ENCODE results near the gene GPSM1.

The GPSM1 gene

GRCh38 chr9:136290508-136291000 is 36.8 kb upstream of the GPSM1 start:
- DNase-seq (ENCODE audit: low read depth): no peak

- DNase-seq (ENCODE audit: low read depth): no peak
These were observed 35.9 kb upstream of the GPSM1 start for GRCh38 chr9:136291306-136292025.

DNA sequence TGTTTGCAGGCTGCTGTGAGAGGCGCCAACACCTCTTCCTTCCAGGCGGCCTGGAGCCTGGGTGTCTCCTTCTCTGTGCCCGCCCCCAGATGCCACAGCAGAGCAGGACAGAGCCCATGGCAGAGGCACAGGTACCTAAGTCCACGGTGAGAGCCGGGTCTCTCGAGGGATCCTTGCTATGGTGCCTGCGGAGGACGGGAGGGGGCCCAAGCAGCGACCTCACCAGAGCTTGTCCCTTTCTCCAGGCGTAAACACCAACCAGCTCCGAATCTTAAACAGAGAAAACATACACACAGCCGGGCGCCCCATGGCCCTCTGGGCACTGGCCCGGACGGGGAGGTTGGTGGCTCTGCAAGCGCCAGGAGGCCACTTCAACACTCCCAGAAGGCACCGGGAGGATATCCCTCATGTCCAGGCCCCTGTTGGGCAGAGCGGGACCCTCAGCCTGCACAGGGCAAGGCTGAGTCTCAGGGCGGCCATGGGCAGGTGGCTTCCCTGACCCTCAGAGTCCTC is 35.3 kb upstream of the GPSM1 start:
- DNase-seq (ENCODE audit: low read depth): no peak

DNA sequence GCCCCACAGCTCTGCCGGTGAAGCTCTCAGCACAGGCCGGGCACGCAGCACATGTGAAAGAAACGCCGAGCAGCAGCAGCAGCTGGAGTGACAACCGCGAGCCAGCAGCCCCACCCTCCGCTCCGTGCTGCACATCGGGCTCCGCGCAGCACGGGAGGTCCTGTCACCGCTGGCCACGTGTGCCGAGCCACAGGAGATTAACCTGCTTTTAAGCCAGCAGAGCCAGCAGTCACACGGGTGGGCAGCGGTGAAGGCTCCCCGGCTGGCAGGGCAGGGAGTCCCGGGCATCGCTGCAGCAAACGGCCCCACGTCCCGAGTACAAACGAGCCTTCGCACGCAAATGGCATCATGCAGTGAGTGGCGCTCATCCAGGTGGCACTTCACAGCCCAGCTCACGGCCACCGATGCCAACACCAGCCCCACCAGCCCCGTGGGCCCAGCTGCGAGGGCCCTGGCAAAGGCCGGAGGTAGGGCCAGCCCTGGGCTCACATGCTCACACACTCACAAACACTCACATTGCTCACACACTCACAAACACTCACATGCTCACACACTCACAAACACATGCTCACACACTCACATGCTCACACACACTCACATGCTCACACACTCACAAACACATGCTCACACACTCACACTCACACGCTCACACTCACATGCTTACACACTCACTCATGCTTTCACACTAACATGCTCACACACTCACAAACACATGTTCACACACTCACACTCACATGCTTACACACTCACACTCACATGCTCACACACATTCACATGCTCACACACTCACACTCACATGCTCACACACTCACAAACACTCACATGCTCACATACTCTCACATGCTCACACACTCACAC is 34.5 kb upstream of the GPSM1 start:
- no peak for DNase-seq (ENCODE audit: low read depth)

- no peak for DNase-seq (ENCODE audit: low read depth)
These were observed 33.8 kb upstream of the GPSM1 start for GRCh38 chr9:136293476-136294077.

DNA sequence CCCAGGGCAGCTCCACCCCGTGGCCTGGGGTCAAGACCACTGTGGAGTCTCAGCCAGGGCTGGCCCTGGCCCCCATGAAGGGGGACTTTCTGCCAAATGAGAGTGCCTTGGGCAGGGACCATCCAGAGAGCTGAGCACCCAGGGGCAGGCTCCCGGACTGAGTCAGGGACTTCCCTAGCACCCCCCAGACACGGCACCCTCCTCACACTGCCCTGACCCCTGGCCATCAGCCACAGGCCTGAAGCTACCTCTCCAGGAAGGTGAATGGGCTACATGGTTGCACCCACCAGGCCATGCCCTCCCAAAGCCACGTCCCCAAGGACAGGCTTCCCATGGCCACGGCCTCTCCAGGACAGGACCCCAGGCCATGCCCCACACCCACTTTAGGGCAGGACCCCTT is 32.9 kb upstream of the GPSM1 start:
- DNase-seq (ENCODE audit: low read depth): no peak

DNA sequence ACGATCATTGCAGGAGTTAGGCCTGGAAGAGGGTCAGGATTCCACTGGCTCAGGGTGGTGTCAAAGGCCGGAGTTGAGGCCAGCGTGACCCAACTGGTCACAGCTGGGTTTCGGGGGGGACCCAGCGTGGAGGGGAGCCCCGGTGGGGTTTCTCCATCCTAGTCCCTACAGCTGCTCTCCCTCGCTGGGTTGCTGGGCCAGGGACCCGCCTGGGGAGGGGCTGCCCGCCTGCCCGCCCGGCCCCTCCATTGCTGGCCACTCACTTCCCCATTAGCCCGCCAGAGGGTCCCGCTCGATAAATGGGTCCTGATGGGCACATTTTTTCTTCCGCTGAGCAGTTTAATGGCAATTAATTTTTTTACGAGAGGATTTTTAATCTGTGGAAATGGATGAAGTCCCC is 32.3 kb upstream of the GPSM1 start:
- no peak for DNase-seq (ENCODE audit: low read depth)

DNA sequence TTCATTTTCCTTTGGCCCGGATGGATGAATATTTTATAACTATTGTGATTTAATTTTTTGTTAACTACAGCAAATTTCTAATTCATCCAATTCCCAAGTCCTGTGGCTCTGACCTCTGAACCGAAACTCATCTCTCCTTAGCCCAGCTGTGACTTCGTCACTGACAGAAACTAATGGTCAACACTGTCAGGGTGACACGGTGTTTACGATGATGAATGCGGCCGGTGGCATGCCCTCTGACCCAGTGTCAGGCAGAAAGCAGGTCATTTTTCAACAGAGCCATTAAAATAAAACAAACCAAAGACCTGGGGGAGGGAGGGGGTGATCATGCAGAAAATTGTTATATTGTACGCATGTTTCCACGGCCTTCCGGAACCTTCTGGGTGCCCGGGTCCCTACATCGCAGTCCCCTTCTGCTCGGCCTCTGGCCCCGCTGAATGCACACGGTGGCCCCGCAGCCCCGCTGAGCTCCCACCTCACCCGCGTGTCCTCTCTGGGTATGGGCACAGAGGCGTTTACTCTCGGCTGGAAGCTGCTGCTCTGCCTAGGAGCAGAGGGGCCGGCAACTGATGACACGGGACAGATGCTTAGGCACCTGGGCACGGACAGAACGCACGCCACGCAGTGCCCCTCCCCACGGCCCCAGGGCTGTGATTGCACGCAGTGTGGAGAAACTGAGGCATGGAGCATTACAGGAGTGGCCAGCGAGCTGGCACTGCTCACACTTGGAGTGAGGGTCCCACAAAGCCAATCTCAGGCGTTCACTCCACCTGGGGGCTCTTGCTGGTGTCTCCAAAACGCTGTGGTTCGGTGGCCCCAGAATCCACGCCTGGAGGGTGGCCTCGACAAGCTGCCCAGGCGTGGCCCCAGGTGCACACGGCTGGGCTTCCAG is 31.6 kb upstream of the GPSM1 start:
- no peak for DNase-seq (ENCODE audit: low read depth)

DNA sequence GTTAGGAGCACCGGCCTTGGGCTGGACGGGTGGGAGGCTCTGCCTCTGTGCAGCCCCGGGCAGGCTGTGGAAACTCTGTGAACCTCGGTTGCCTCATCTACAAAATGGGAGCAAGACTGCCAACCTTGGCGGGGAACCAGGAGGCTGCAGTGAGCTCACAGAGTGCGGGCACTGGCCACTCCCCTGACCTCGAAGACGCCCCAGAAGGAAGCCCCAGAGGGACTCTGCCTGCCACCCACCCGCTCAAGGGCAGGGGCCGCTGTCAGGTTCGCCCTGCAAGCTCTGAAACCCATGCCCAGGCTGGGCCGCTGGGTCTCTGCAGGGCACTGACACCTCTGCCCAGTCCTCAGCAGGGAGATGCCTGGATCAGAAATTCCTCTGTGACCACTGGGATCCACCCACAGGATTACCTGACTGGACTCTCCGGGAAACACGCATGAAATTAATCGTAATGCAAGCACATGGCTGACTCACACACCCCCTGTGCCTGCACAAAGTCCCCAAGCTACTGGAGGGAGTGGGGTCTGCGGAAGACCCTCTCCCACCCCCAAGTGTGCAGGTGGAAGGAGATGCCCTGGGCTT is 30.8 kb upstream of the GPSM1 start:
- DNase-seq (ENCODE audit: low read depth): no peak

- no peak for DNase-seq (ENCODE audit: low read depth)
These were observed 30.2 kb upstream of the GPSM1 start for GRCh38 chr9:136297016-136297691.

DNA sequence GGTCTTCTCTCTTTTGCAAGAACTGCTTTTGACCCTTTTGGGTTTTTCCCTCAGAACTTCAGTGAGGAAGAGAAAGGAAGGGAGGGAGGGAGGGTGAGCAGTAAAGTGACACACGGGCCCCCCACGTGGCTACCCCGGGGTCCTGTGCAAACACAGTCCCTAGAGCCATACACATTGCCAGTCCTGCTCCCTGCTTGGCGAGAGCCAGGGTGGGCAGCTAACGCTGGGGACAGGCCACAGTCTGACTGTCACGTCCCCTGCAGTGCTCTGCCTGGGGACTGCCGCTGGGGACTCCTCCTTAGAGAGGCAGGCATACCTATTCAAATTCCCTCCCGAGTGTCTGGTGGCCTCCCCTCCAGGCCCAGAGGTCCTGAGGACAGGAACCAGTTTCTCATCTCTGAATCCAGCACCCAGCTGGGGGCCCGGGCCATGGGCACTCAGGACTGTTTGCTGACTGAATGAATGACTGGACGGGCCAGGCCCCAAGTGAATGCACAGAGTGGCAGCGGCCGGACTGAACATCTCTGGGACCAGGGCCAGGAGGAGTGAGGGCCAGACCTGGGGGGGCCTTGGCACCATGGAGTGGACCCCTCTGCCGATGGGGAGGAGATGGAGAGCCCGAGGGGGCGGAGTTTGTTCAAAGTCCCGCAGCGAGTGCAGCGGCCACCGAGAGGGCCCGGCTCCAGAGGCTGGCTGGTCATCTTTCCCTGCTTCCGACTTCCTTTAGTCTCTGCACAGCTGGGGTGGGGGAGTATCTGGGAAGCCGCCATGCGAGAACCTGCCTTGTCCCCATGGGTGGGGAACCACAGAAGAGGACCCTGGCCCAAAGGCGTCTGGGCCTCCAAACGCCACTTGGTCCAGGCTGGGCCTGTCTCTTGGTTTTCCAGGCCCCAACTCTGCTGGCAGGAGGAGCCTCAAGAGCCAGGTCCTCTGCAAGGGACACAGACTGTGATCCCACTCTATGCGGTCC is 29.3 kb upstream of the GPSM1 start:
- DNase-seq (ENCODE audit: low read depth): no peak

- DNase-seq (ENCODE audit: low read depth): no peak
These were observed 28.2 kb upstream of the GPSM1 start for GRCh38 chr9:136299116-136299515.

- no peak for DNase-seq (ENCODE audit: low read depth)
These were observed 27.8 kb upstream of the GPSM1 start for GRCh38 chr9:136299541-136299940.

- DNase-seq (ENCODE audit: low read depth): no peak
These were observed 27.3 kb upstream of the GPSM1 start for GRCh38 chr9:136300016-136300545.

DNA sequence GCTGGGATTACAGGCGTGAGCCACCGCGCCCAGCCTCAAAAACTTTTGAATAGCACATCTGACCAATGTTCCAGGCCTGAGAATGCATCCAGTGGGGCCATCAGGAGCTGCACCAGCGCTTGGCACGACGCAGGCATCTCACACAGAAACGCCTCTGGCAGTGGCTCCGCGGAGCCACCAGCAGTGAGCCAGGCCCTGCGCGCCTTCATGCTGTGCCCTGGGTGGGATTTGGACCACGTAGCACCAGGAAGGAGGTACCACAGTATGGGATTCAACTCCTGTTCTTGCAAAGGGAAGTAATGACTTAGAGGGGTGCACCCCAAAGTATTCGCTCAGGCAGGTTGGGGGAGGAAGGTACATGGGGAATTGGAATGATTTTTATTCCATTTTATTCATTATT is 26.5 kb upstream of the GPSM1 start:
- DNase-seq (ENCODE audit: low read depth): no peak

DNA sequence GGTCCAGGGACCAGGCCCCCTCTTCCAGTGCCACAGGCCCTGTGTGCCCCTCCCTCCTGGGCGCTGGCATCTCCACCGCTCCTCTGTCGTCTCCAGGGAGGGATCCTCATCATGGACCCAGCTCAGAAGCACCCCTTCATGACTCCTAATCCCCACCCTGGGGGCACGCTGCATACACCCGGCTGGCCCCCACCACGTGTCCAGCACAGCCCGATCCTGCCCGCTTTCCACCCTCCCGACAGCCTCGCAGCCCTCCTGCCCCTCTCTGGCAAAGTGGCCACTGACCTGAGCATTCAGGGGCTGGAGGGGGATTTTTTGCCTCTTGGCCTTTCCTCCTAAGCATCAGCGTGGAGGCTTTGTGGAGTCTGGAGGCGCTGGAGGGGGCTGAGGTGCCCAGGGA is 24.8 kb upstream of the GPSM1 start:
- no peak for DNase-seq (ENCODE audit: low read depth)

- DNase-seq (ENCODE audit: low read depth): no peak
These were observed 24.1 kb upstream of the GPSM1 start for GRCh38 chr9:136303066-136303824.

DNA sequence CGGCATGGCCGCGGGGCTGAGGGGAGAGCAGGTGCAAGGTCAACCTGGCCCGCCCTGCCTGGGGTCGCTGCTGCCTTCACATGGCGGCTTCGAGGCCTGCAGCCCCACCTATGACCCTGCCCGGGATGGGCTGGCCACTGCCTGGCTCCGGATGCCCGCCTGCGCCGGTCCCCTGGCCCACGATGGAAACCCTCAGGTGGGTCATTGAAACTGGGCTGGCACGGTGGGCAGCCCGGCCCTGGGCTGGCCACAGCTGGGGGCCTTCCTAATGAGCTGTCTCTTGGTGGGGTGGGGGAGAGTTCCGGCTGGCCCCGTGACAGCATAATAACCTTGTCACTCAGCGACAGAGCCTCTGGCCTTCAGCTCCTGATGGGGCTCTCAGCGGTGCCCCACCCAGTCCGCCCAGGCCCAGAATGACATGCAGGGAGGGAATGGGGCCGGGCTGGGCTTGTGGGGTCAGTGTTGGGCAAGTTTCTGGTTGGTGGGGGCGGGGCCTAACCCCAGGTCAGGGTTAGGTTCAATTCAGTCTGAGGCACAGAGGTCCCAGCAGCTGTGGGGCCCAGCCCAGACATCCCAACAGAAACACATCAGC is 23.4 kb upstream of the GPSM1 start, which contains the start of gene CCDC187:
Gene CCDC187 (minus strand): TSS at position 270 of the 592 bp plus-strand sequence. CDS start 264 bp downstream, at position 6.
- no peak for DNase-seq (ENCODE audit: low read depth)

Data from activated gamma-delta T cell treated with anti-CD3 and anti-CD28 coated beads, Interleukin-2, amount 50 U/mL, for 16 hours (primary cell).